Liver (tissue), 9 donors: ENCODE data around the gene SYNGR2. TPM values are rescaled to one million over a fixed set of nuclear protein-coding genes. Genes with fewer than 3 reads are reported as not detected.

Experiments
- DNase-seq: peaks from one replicate; pipeline ENCODE4 v3.0.0-alpha.2; 2017; ENCODE audit warnings: low spot score
- H3K27ac ChIP-seq, 2 donors: one replicate each; pipeline ENCODE4 v1.7.0; 2013; ENCODE audit warnings: inconsistent platforms in 2 of 2, low read length in 2 of 2, control low read depth in 1 of 2, low read depth in 1 of 2, mild to moderate bottlenecking in 1 of 2
- H3K27me3 ChIP-seq, 4 donors: one replicate each; pipeline versions ENCODE4 v1.6.1 to v1.7.0; 2013; ENCODE audit warnings: low read length in 3 of 4, inconsistent platforms in 1 of 4, mild to moderate bottlenecking in 1 of 4, moderate library complexity in 1 of 4; ENCODE audit not compliant: control insufficient read depth in 4 of 4, insufficient read depth in 4 of 4
- H3K36me3 ChIP-seq, 4 donors: one replicate each; pipeline versions ENCODE4 v1.6.1 to v1.7.0; 2013; ENCODE audit warnings: low read length in 3 of 4, mild to moderate bottlenecking in 3 of 4, low read depth in 1 of 4, moderate library complexity in 1 of 4; ENCODE audit not compliant: control insufficient read depth in 4 of 4, insufficient read depth in 3 of 4
- H3K4me1 ChIP-seq, 4 donors: one replicate each; pipeline versions ENCODE4 v1.6.1 to v1.7.0; 2013; ENCODE audit warnings: low read length in 3 of 4, mild to moderate bottlenecking in 3 of 4, moderate library complexity in 1 of 4; ENCODE audit not compliant: control insufficient read depth in 4 of 4, insufficient read depth in 4 of 4
- H3K4me3 ChIP-seq, 3 donors: one replicate each; pipeline versions ENCODE4 v1.6.1 to v1.7.0; 2013; ENCODE audit warnings: low read length in 3 of 3, control low read depth in 1 of 3, low read depth in 1 of 3, mild to moderate bottlenecking in 1 of 3
- H3K9ac ChIP-seq, 2 donors: one replicate each; pipeline ENCODE4 v1.7.0; 2013; ENCODE audit warnings: low read length in 2 of 2, mild to moderate bottlenecking in 2 of 2, moderate library complexity in 2 of 2, control low read depth in 1 of 2, low read depth in 1 of 2
- H3K9me3 ChIP-seq, 4 donors: one replicate each; pipeline versions ENCODE4 v1.6.1 to v1.7.0; 2013; ENCODE audit warnings: low read length in 3 of 4; ENCODE audit not compliant: control insufficient read depth in 4 of 4
- CTCF ChIP-seq: fragments of 150-350 bp; IDR thresholded peaks from 2 replicates; pipeline ENCODE4 v1.5.1; 2017; ENCODE audit warnings: improper control_type of control experiment, low read depth, low read length; ENCODE audit not compliant: missing input control
- EGR1 ChIP-seq, 2 donors: IDR thresholded peaks; 2 replicates each; pipeline ENCODE4 v1.6.1; 2016 to 2018; ENCODE audit warnings: antibody characterized with exemption in 2 of 2, low read depth in 2 of 2
- FOXA1 ChIP-seq: IDR thresholded peaks from 2 replicates; pipeline ENCODE4 v1.6.1; 2016; ENCODE audit warnings: antibody characterized with exemption
- FOXA2 ChIP-seq: IDR thresholded peaks from 2 replicates; pipeline ENCODE4 v1.6.1; 2016; ENCODE audit warnings: antibody characterized with exemption
- GABPA ChIP-seq, 2 donors: IDR thresholded peaks in 1 of 2; conservative IDR thresholded peaks in 1 of 2; 2 replicates each; pipeline ENCODE4 v1.6.1; 2016; ENCODE audit warnings: antibody characterized with exemption in 2 of 2, mild to moderate bottlenecking in 1 of 2, moderate library complexity in 1 of 2
- HNF4A ChIP-seq, 2 donors: conservative IDR thresholded peaks; 2 replicates each; pipeline ENCODE4 v1.6.1; 2016; ENCODE audit warnings: antibody characterized with exemption in 2 of 2, mild to moderate bottlenecking in 2 of 2
- HNF4G ChIP-seq: IDR thresholded peaks from 2 replicates; pipeline ENCODE4 v1.6.1; 2016; ENCODE audit warnings: antibody characterized with exemption
- JUND ChIP-seq, 2 donors: IDR thresholded peaks; 2 replicates each; pipeline ENCODE4 v1.6.1; 2016; ENCODE audit warnings: antibody characterized with exemption in 2 of 2
- MAX ChIP-seq: IDR thresholded peaks from 2 replicates; pipeline ENCODE4 v1.6.1; 2016; ENCODE audit warnings: antibody characterized with exemption
- NR2F2 ChIP-seq: IDR thresholded peaks from 2 replicates; pipeline ENCODE4 v1.6.1; 2016; ENCODE audit warnings: antibody characterized with exemption
- RAD21 ChIP-seq, 2 donors: IDR thresholded peaks; 2 replicates each; pipeline ENCODE4 v1.6.1; 2016; ENCODE audit warnings: antibody characterized with exemption in 2 of 2, mild to moderate bottlenecking in 2 of 2
- REST ChIP-seq: IDR thresholded peaks from 2 replicates; pipeline ENCODE4 v1.6.1; 2016; ENCODE audit warnings: antibody characterized with exemption, mild to moderate bottlenecking
- RXRA ChIP-seq, 2 donors: IDR thresholded peaks; 2 replicates each; pipeline ENCODE4 v1.6.1; 2017 to 2018; ENCODE audit warnings: antibody characterized with exemption in 2 of 2, mild to moderate bottlenecking in 1 of 2
- SP1 ChIP-seq: IDR thresholded peaks from 2 replicates; pipeline ENCODE4 v1.6.1; 2018; ENCODE audit warnings: antibody characterized with exemption, mild to moderate bottlenecking
- TAF1 ChIP-seq: conservative IDR thresholded peaks from 2 replicates; pipeline ENCODE4 v1.6.1; 2016; ENCODE audit warnings: antibody characterized with exemption, mild to moderate bottlenecking
- YY1 ChIP-seq: IDR thresholded peaks from 2 replicates; pipeline ENCODE4 v1.6.1; 2016; ENCODE audit warnings: antibody characterized with exemption, mild to moderate bottlenecking
- WGBS: extraction: QIAGEN DNeasy Blood & Tissue Kit; methylation state at CpG from one replicate; pipeline ENCODE4 v1.1.7; 2013; 5-methylcytosine and 5-hydroxymethylcytosine counted together
- polyA plus RNA-seq, 2 donors: library from polyadenylated mRNA; stranded (reverse) in 1 of 2; unstranded in 1 of 2; fragments of 200-250 nt in 1 of 2; fragments of >200 nt in 1 of 2; fragmentation: Nextera tagmentation in 1 of 2; extraction: Ambion mirVana in 1 of 2; gene quantifications; one replicate each; pipeline versions ENCODE4 v1.2.1 to v1.2.3, GENCODE V29; 2013 to 2015
- total RNA-seq, 2 donors: library from RNA; depleted of rRNA; stranded (reverse); fragments of >200 nt; gene quantifications; one replicate each; pipeline ENCODE4 v1.2.3, GENCODE V29; 2014
- TF ChIP-seq, protein P1 (sequence below): IDR thresholded peaks from 2 replicates; pipeline ENCODE4 v1.6.1; 2016; ENCODE audit warnings: antibody characterized with exemption
- donor health status: healthy.
- donor health status: healthy.
- donor health status: healthy.
- donor health status: healthy.
- donor health status: healthy.

The SYNGR2 gene
- total and polyA plus RNA-seq, 4 donors, result 27.9 to 84.7 (median 55.2) TPM

GRCh38 chr17:78168903-78169793, 767 bp downstream of the SYNGR2 start:
- H3K4me3 ChIP-seq, result peak overlapping the region; percentile 41 to 87 (median 74)
- H3K27me3 ChIP-seq, result no peaks in the 10 kb centered on the region
- no peaks in the 10 kb centered on the region for H3K9me3 ChIP-seq
- peaks cover 11 to 29% (median 20%) of the 10 kb centered on the region in 4 donors for H3K4me1 ChIP-seq
- 7% methylated on average over 38 of the region's 38 CpGs for WGBS
- H3K36me3 ChIP-seq, result peaks cover 0 to 21% (median 4%) of the 10 kb centered on the region in 4 donors
- peak overlapping the region in 1 of 2 donors; percentile 28 for H3K9ac ChIP-seq
- TF ChIP-seq CTCF (no peak), HNF4A (conservative IDR thresholded peaks at IDR 0.05) (no peak), TAF1 (no peak), EGR1 (IDR thresholded peaks at IDR 0.05; ENCODE audit: low read depth in 2 of 2) (no peak), SP1 (no peak), HNF4G (no peak), NR2F2 (no peak), GABPA (IDR thresholded peaks at IDR 0.05 in 1 of 2, conservative IDR thresholded peaks at IDR 0.05 in 1 of 2) (no peak)
- DNase-seq, result no peak
- H3K27ac ChIP-seq, result peak overlapping the region; percentile 39 to 73

GRCh38 chr17:78170692-78171590, 2.6 kb downstream of the SYNGR2 start:
- 89% methylated on average over 31 of the region's 31 CpGs for WGBS
- Histone ChIP-seq H3K4me1 (peaks cover 20 to 46% (median 34%) of the 10 kb centered on the region in 4 donors), H3K9ac (no peak overlapping the region), H3K27ac (no peak overlapping the region), H3K4me3 (no peak overlapping the region), H3K27me3 (no peaks in the 10 kb centered on the region), H3K36me3 (peaks cover 0 to 21% (median 4%) of the 10 kb centered on the region in 4 donors), H3K9me3 (no peaks in the 10 kb centered on the region)
- TF ChIP-seq EGR1 (IDR thresholded peaks at IDR 0.05; ENCODE audit: low read depth in 2 of 2), result no peak
- TF ChIP-seq REST, result no peak
- TF ChIP-seq HNF4A (conservative IDR thresholded peaks at IDR 0.05), result no peak
- no peak for TF ChIP-seq TAF1
- TF ChIP-seq YY1, result no peak
- no peak for TF ChIP-seq MAX
- no peak for TF ChIP-seq GABPA (IDR thresholded peaks at IDR 0.05 in 1 of 2, conservative IDR thresholded peaks at IDR 0.05 in 1 of 2)
- no peak for TF ChIP-seq HNF4G
- no peak for TF ChIP-seq FOXA1
- TF ChIP-seq JUND (IDR thresholded peaks at IDR 0.05), result no peak
- TF ChIP-seq SP1, result no peak
- TF ChIP-seq FOXA2, result no peak
- TF ChIP-seq CTCF, result no peak
- no peak for TF ChIP-seq RAD21 (IDR thresholded peaks at IDR 0.05)
- TF ChIP-seq, protein P1, sequence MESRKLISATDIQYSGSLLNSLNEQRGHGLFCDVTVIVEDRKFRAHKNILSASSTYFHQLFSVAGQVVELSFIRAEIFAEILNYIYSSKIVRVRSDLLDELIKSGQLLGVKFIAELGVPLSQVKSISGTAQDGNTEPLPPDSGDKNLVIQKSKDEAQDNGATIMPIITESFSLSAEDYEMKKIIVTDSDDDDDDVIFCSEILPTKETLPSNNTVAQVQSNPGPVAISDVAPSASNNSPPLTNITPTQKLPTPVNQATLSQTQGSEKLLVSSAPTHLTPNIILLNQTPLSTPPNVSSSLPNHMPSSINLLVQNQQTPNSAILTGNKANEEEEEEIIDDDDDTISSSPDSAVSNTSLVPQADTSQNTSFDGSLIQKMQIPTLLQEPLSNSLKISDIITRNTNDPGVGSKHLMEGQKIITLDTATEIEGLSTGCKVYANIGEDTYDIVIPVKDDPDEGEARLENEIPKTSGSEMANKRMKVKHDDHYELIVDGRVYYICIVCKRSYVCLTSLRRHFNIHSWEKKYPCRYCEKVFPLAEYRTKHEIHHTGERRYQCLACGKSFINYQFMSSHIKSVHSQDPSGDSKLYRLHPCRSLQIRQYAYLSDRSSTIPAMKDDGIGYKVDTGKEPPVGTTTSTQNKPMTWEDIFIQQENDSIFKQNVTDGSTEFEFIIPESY, result no peak
- no peak for TF ChIP-seq RXRA (IDR thresholded peaks at IDR 0.05)
- TF ChIP-seq NR2F2, result no peak
- DNase-seq, result no peak
